Panc1 (cell line): ENCODE results near the gene TMEM47. TPM values are rescaled to one million over a fixed set of nuclear protein-coding genes. Genes with fewer than 3 reads are reported as not detected.
A peak's percentile ranks its signal among the peaks of the same experiment; 100 is the strongest.

ENCODE experiments used
- ATAC-seq: fragments of 200-7000 bp; cut with Tn5 transposase; 2 replicates; pipeline ENCODE4 v1.9.1; 2020; ENCODE audit warnings: mild to moderate bottlenecking, moderate library complexity
- BruUV-seq: library from RNA; stranded (reverse); fragments of 400-500 nt; replicated peaks from 2 replicates; lab custom pipeline; 2021; lab: Mats Ljungman, UMichigan
- CTCF ChIA-PET: fragments of 300-600 bp; sonication (Branson Sonifier 250); formaldehyde crosslinking; loops from one replicate; lab custom pipeline; 2022; ENCODE audit warnings: antibody characterized with exemption; lab: Charles Lee
- POLR2A ChIA-PET: fragments of 300-600 bp; sonication (Branson Sonifier 250); formaldehyde crosslinking; loops from one replicate; lab custom pipeline; 2022; ENCODE audit warnings: antibody characterized with exemption; lab: Charles Lee
- DNase-seq: peaks from one replicate; pipeline ENCODE4 v3.0.0-alpha.2; 2010; ENCODE audit warnings: low read depth, low spot score
- H3K27ac ChIP-seq: 2 replicates; pipeline ENCODE4 v1.5.1; 2011; ENCODE audit warnings: mild to moderate bottlenecking, low read length, inconsistent platforms
- H3K27me3 ChIP-seq: fragments of 200-500 bp; sonication (Bioruptor generic); 2 replicates; pipeline ENCODE4 v1.6.0; 2014; ENCODE audit warnings: low read length, inconsistent platforms; ENCODE audit not compliant: control insufficient read depth, insufficient read depth
- H3K36me3 ChIP-seq: fragments of 200-500 bp; sonication (Bioruptor generic); 2 replicates; pipeline ENCODE4 v1.5.1; 2014; ENCODE audit warnings: inconsistent platforms, mild to moderate bottlenecking, low read length, moderate library complexity; ENCODE audit not compliant: control insufficient read depth, insufficient read depth
- H3K4me1 ChIP-seq: 2 replicates; pipeline ENCODE4 v1.5.1; 2011; ENCODE audit warnings: inconsistent platforms, mild to moderate bottlenecking, low read length, moderate library complexity; ENCODE audit not compliant: control insufficient read depth, insufficient read depth
- H3K4me3 ChIP-seq, 2 experiments: 2 replicates each; pipeline ENCODE4 v1.5.1; 2011 to 2012; ENCODE audit warnings: low read depth in 2 of 2, low read length in 2 of 2, mild to moderate bottlenecking in 2 of 2, inconsistent platforms in 1 of 2, moderate library complexity in 1 of 2
- H3K9me3 ChIP-seq: fragments of 200-500 bp; sonication (Bioruptor generic); 2 replicates; pipeline ENCODE4 v1.5.1; 2014; ENCODE audit warnings: low read depth, mild to moderate bottlenecking, inconsistent platforms, low read length, moderate library complexity; ENCODE audit not compliant: control insufficient read depth, insufficient read depth
- POLR2AphosphoS5 ChIP-seq: IDR thresholded peaks from 2 replicates; pipeline ENCODE4 v1.6.1; 2012; ENCODE audit warnings: mild to moderate bottlenecking, low read depth, low read length, moderate library complexity
- SIN3A ChIP-seq: IDR thresholded peaks from 2 replicates; pipeline ENCODE4 v1.6.1; 2012; ENCODE audit warnings: low read depth, mild to moderate bottlenecking, low read length, moderate library complexity, borderline replicate concordance; ENCODE audit not compliant: insufficient read depth
- TCF7L2 ChIP-seq: IDR thresholded peaks from 2 replicates; pipeline ENCODE4 v1.6.1; 2011; ENCODE audit warnings: mild to moderate bottlenecking, low read depth, low read length, inconsistent platforms
- in situ Hi-C: cut with HindIII; loops from 2 replicates; pipeline ENCODE4 v1.10.0; 2016; ENCODE audit warnings: low sequenced_read_pairs, low pct_unique_long_range_greater_than_20kb
- intact Hi-C: fragments of 100-400 bp; cut with micrococcal nuclease; formaldehyde crosslinking; loops from one replicate; pipeline ENCODE4 v1.10.0; 2022; ENCODE audit not compliant: unreplicated experiment
- total RNA-seq: library from RNA; stranded (reverse); gene quantifications from one replicate; pipeline ENCODE4 v1.2.1, GENCODE V29; 2021; ENCODE audit not compliant: unreplicated experiment
- TF ChIP-seq, protein P1 (sequence below), 2 experiments: IDR thresholded peaks; 2 replicates each; pipeline ENCODE4 v1.6.1; 2011 to 2012; ENCODE audit warnings: low read depth in 2 of 2, control low read depth in 1 of 2, low read length in 1 of 2, mild to moderate bottlenecking in 1 of 2, moderate library complexity in 1 of 2; ENCODE audit not compliant: insufficient read depth in 1 of 2
- TF ChIP-seq, protein P2 (sequence below): fragments of 450-650 bp; IDR thresholded peaks from 2 replicates; pipeline ENCODE4 v1.5.1; 2017; ENCODE audit warnings: mild to moderate bottlenecking

Gene TMEM47
- total RNA-seq, 1 experiment from 2014 or later, result 2.2 TPM

DNA sequence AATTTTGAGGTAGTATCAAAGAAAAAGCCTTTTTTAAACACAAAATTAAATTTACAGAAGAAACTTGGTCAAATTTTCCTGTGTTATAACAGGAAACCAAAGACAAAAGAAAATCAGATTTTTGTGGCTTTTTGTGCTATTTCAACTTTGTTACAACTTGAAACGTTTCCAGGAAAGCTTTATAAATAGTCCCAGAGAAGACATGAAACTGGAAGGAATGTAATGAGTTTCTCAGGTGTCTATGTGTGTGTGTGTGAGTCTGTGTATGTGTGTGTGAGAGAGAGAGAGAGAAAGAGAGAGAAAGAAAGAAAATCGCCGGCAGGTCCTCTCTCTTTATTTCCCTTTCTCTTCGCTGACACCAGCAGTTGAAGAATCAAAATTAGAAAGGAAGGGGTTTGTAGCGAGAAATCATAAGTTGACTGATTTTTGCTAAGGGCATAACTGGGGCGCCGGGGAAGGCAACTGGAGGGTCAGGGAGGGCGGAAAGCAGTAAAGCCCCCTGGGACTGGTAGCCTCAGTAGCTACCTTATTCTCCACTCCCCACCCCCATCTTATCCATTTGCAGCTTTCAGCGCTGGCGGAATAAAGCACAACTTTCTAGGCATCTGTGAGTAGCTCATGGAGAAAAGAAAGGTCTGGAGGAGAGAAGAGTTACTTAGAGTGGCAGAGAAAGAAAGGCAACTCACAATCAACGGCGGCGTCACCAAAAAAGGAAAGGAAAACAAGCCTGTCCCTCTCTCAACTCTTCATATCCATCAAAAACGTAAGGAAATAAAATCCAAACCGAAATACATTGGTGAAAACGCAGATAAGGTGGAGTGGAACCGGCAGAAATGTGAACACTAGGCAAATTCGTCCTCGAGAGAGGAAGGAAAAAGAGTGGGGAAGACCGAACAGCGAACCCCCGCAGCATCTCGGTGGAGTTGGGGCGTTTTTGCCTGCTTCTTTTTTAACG lies 1.3 kb downstream of the TMEM47 start:
- intact Hi-C loops, result no loop called here
- Histone ChIP-seq H3K27me3 (no peaks in the 10 kb centered on the region; the same call in 1 of the 2 replicates), H3K27ac (no peak overlapping the region), H3K4me1 (no peaks in the 10 kb centered on the region), H3K36me3 (no peaks in the 10 kb centered on the region), H3K4me3 (peak overlapping the region; percentile 35 to 36), H3K9me3 (no peaks in the 10 kb centered on the region)
- ATAC-seq (no peak), DNase-seq (no peak)
- TSS peak; percentile 80 for BruUV-seq
- ChIA-PET POLR2A (no interaction called here), CTCF (no interaction called here)
- in situ Hi-C loops, result no loop called here
- TF ChIP-seq, protein P1, sequence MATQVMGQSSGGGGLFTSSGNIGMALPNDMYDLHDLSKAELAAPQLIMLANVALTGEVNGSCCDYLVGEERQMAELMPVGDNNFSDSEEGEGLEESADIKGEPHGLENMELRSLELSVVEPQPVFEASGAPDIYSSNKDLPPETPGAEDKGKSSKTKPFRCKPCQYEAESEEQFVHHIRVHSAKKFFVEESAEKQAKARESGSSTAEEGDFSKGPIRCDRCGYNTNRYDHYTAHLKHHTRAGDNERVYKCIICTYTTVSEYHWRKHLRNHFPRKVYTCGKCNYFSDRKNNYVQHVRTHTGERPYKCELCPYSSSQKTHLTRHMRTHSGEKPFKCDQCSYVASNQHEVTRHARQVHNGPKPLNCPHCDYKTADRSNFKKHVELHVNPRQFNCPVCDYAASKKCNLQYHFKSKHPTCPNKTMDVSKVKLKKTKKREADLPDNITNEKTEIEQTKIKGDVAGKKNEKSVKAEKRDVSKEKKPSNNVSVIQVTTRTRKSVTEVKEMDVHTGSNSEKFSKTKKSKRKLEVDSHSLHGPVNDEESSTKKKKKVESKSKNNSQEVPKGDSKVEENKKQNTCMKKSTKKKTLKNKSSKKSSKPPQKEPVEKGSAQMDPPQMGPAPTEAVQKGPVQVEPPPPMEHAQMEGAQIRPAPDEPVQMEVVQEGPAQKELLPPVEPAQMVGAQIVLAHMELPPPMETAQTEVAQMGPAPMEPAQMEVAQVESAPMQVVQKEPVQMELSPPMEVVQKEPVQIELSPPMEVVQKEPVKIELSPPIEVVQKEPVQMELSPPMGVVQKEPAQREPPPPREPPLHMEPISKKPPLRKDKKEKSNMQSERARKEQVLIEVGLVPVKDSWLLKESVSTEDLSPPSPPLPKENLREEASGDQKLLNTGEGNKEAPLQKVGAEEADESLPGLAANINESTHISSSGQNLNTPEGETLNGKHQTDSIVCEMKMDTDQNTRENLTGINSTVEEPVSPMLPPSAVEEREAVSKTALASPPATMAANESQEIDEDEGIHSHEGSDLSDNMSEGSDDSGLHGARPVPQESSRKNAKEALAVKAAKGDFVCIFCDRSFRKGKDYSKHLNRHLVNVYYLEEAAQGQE (IDR thresholded peaks at IDR 0.05; ENCODE audit: insufficient read depth in 1 of 2, low read depth in 2 of 2, low read length in 1 of 2), result no peak
- TF ChIP-seq TCF7L2 (no peak), SIN3A (no peak), POLR2AphosphoS5 (no peak)
- TF ChIP-seq, protein P2, sequence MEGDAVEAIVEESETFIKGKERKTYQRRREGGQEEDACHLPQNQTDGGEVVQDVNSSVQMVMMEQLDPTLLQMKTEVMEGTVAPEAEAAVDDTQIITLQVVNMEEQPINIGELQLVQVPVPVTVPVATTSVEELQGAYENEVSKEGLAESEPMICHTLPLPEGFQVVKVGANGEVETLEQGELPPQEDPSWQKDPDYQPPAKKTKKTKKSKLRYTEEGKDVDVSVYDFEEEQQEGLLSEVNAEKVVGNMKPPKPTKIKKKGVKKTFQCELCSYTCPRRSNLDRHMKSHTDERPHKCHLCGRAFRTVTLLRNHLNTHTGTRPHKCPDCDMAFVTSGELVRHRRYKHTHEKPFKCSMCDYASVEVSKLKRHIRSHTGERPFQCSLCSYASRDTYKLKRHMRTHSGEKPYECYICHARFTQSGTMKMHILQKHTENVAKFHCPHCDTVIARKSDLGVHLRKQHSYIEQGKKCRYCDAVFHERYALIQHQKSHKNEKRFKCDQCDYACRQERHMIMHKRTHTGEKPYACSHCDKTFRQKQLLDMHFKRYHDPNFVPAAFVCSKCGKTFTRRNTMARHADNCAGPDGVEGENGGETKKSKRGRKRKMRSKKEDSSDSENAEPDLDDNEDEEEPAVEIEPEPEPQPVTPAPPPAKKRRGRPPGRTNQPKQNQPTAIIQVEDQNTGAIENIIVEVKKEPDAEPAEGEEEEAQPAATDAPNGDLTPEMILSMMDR, result no peak

DNA sequence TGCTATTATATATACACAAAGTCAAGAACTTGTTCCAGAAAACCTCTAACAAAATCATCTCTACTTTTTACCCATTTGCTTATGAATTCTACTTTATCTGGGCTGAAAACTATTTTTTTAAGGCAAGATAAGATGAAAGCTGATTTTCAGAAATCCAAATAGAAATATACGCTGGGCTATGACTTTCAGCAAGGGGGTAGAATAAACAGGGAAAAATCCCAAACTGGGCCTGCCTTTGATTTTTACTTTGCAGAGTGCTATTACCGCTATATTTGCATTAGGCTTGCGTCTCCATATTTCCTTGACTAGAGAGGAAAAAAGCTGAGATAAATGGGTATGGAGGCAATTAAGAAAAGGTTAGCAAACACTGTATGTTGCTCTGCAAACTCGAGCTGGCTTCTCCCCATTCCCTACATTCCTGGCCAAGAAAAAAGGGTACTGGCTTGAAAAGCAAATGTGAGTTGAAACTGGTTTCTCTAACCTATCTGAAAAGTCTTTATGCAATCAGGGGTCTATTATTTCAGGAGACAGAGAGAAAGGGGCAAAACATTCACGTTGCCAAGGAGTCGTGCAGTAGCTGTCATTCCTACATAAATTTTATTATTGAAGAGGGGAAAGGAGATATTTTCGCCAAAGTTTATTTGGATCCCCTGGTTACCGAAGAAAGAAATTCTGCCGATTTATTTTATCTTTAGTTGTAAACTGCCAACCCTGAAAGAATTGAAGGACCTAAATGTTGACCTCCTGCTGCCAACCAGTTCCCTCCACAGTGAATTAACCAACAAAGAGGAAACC lies 2.2 kb downstream of the TMEM47 start:
- no peaks in the 10 kb centered on the region for H3K36me3 ChIP-seq
- intact Hi-C loops, result no loop called here
- no peak for ATAC-seq
- POLR2A ChIA-PET, result no interaction called here
- TF ChIP-seq, protein P1 (IDR thresholded peaks at IDR 0.05; ENCODE audit: insufficient read depth in 1 of 2, low read depth in 2 of 2, low read length in 1 of 2), result no peak
- CTCF ChIA-PET, result no interaction called here
- no peak overlapping the region for H3K4me3 ChIP-seq
- BruUV-seq, result no TSS peak
- H3K4me1 ChIP-seq, result no peaks in the 10 kb centered on the region
- no peaks in the 10 kb centered on the region; the same call in 1 of the 2 replicates for H3K27me3 ChIP-seq
- H3K27ac ChIP-seq, result no peak overlapping the region
- H3K9me3 ChIP-seq, result no peaks in the 10 kb centered on the region
- in situ Hi-C loops, result no loop called here
- DNase-seq, result no peak
